ENCODE measurements around the gene TM4SF5.
"Not testable (repeated sequence)": the region's sequence is repeated elsewhere in the genome, so short reads cannot be mapped to it uniquely, and the experiment has no call there.

Gene TM4SF5

DNA sequence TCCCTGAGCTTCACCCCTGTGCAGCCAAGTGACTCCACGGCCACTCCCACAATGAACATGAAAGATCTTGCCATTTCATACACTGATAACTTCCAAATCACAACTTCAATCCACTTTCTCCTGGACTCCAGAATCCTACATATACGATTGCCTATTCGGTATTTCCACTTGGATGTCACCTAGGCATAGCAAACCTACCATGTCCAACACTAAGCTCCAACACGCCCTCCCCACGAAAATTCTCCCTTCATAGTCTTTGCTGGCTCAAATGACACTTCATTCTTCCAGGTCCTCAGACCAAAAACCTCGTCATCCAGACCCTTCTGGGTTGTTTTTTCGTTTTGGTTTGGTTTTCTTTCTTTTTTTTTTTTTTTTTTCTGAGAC is 19.0 kb downstream of the TM4SF5 start:
- DNase-seq: no peak

DNA sequence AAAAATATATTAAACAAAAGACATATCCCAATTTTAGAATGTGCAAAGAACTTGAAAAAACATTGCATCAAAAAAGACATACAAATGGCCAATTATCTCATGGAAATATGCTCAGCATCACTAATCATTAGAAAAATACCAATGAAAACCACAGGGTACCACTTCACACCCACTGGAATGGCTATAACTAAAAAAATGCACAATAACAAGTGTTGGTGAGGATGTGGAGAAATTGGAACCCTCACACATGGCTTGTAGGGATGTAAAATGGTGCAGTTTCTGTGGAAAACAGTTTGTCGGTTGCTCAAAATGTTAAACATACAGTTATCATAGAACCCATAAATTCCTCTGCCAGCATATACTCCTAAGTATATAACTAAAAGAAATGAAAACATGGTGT is 23.5 kb downstream of the TM4SF5 start:
- no peak for DNase-seq

- peak; percentile 70 for DNase-seq
Observed at GRCh38 chr17:4796552-4796920, 24.9 kb downstream of the TM4SF5 start.

GRCh38 chr17:4800462-4801196 is 28.9 kb downstream of the TM4SF5 start:
- no peak for DNase-seq

GRCh38 chr17:4802228-4802627 is 30.5 kb downstream of the TM4SF5 start, which contains the start of gene C17orf114:
C17orf114 (minus strand) TSS chr17:4802328.
- DNase-seq: no peak

DNA sequence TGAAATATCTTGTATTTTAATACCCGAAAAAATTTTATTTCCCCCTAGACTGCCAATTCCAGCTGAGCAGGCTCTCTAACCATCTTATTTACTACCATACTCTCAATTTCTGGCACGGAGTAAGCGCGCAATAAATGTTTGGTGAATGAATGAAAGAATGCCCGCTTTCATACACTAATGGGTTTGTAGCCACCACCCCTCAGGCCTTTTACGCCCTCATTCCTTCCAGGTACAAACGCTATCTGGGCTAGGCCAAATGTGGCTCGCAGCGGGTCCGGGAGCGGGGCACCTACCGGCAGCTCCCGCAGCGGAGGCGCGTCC is 34.7 kb downstream of the TM4SF5 start:
- no peak for DNase-seq

GRCh38 chr17:4806777-4807604 is 35.3 kb downstream of the TM4SF5 start, which contains the start of gene PLD2:
PLD2 (plus strand) TSS chr17:4807152; CDS start chr17:4807773, 621 bp downstream.
- DNase-seq: peak; percentile 90

GRCh38 chr17:4807605-4808377 is 36.1 kb downstream of the TM4SF5 start:
- DNase-seq: no peak

GRCh38 chr17:4808378-4808767 is 36.7 kb downstream of the TM4SF5 start:
- no peak for DNase-seq

- peak; percentile 75 for DNase-seq
Observed at GRCh38 chr17:4810696-4811290, 39.1 kb downstream of the TM4SF5 start.

GRCh38 chr17:4811471-4811870 is 39.8 kb downstream of the TM4SF5 start:
- DNase-seq: no peak

DNA sequence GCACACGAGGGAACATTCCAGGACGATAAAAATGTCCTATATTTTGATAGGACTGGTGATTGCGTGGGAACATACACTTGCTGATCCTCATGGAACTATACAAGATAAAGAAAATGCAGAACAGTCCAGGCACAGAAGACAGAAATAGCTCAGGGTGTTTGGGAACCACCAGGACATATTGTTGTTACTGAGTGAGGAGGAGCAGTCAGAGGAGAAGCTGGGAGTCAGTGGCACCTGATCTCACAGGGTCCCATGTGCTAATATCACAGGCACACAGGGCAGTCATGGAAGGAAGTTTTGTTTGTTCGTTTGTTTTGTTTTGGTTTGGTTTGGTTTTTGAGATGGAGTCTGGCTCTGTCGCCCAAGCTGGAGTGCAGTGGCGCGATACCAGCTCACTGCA is 41.0 kb downstream of the TM4SF5 start:
- DNase-seq: no peak

- peak; percentile 47 for DNase-seq
Observed at GRCh38 chr17:4815043-4815675, 43.5 kb downstream of the TM4SF5 start.

DNA sequence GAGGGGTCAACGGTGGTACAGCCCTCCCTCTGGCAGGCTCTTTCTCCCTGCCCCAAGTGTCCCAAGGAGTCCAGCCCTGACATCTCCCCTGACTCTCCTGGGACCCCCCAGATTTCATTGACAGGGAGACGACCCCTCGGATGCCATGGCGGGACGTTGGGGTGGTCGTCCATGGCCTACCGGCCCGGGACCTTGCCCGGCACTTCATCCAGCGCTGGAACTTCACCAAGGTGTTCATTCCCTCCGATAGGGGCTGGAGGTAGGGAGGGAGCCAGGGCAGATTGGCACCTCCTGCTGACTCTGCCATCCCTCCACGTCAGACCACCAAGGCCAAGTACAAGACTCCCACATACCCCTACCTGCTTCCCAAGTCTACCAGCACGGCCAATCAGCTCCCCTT is 45.1 kb downstream of the TM4SF5 start:
- DNase-seq: no peak

GRCh38 chr17:4818276-4818675 is 46.6 kb downstream of the TM4SF5 start:
- no peak for DNase-seq

- no peak for DNase-seq
Observed at GRCh38 chr17:4822835-4823234, 51.1 kb downstream of the TM4SF5 start.

DNA sequence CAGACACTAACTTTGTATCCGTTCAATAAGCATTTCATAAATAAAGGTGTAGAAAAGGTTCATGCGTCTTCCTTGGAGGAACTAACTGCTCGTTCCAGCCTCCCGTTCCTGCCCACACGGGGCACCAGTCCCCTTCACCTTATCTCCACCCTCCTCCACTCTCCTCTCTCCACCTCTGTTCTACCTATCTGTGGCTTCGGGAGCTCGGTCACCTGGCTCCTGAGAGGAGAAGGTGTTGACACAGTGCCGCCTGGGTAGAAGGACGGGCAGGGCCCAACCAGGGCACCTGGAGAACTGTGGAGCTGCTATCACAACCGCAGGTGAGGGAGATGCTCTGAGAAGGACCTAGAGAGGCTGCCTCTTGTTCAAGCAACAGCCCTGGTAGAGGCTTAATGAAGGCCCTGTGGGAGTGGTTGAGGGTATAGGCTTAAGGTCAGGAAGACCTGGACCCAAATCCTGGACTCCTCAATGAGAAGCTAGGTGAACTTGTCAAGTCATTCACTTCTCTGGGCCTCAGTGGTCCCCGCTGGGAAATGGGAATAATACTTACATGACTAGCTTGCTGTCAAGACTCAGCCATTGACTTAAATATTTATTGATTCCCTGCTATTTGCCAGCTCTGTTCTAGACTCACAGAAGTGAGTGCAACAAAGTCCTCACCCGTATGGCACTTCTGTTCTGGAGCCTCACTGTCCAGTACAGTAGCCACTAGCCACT is 51.8 kb downstream of the TM4SF5 start:
- no peak for DNase-seq

DNA sequence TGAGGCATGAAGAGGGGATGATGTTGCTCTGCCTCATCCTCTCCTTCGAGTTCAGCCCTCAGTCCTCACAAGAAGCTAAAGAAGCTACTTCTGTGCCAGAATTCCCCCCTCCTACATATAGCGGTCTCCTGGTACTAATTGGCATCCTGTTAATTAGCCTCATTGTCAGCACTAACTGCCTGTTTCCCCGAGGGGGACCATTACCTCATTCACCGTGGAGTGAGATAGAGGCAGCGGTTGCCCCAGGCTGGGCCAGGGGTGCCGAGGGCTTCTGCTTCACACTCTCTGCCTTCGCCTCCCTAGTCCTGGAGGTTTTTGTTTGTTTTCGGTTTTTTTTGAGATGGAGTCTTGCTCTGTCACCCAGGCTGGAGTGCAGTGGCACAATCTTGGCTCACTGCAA is 55.7 kb downstream of the TM4SF5 start:
- no peak for DNase-seq

GRCh38 chr17:4832829-4833177 is 61.1 kb downstream of the TM4SF5 start:
- not testable (repeated sequence) for DNase-seq
